ENCODE data around the gene ACCS. TPM values are rescaled to one million over a fixed set of nuclear protein-coding genes. Genes with fewer than 3 reads are reported as not detected.

The ACCS gene
- total RNA-seq, 1 experiment from 2014 or later, result 7.5 TPM

- no peak for TF ChIP-seq CTCF (conservative IDR thresholded peaks at IDR 0.05)
- Histone ChIP-seq H3K23ac (ENCODE audit: insufficient read length, low read depth, low read length) (no peak overlapping the region), H3K56ac (ENCODE audit: insufficient read length, low read depth, low read length) (no peak overlapping the region), H3K27ac (ENCODE audit: insufficient read length, low read depth, low read length) (no peak overlapping the region), H3K4ac (ENCODE audit: low read depth, low read length) (no peak overlapping the region), H2BK15ac (ENCODE audit: low read depth, low read length) (no peak overlapping the region), H2BK5ac (ENCODE audit: insufficient read length, low read length) (no peak overlapping the region), H4K5ac (ENCODE audit: insufficient read length, low read depth, low read length) (no peak overlapping the region), H3K4me2 (ENCODE audit: insufficient read depth, insufficient read length, low read length) (no peak overlapping the region), H4K20me1 (ENCODE audit: control insufficient read depth, insufficient read depth, insufficient read length) (no peaks in the 10 kb centered on the region), H2AK5ac (ENCODE audit: insufficient read length, low read length) (no peak overlapping the region), H4K91ac (ENCODE audit: insufficient read length, low read depth, low read length) (no peak overlapping the region), H3K4me1 (ENCODE audit: insufficient read depth, low read length) (0 out of 2 replicates have a peak, but pooled peaks cover 3% of the 10 kb centered on the region), H3K27me3 (ENCODE audit: insufficient read depth, low read length) (no peaks in the 10 kb centered on the region), H3K79me1 (ENCODE audit: insufficient read depth, low read depth, low read length, poor library complexity, severe bottlenecking) (no peaks in the 10 kb centered on the region), H3K14ac (ENCODE audit: insufficient read depth, low read length) (no peak overlapping the region), H4K8ac (replicated peaks; ENCODE audit: insufficient read length, low read depth, low read length) (no peak overlapping the region), H3K18ac (ENCODE audit: insufficient read length, low read depth, low read length) (no peak overlapping the region), H3K79me2 (ENCODE audit: insufficient read depth, low read length) (no peaks in the 10 kb centered on the region), H2AFZ (ENCODE audit: low read length) (no peak overlapping the region), H2BK20ac (ENCODE audit: low read depth, low read length, poor library complexity, severe bottlenecking) (no peak overlapping the region), H3K23me2 (ENCODE audit: insufficient read length, low read depth, low read length, poor library complexity, severe bottlenecking) (no peaks in the 10 kb centered on the region), H3T11ph (ENCODE audit: low read length) (no peak overlapping the region), H2BK12ac (ENCODE audit: insufficient read length, low read depth, low read length) (no peak overlapping the region), H2BK120ac (ENCODE audit: low read depth, low read length, poor library complexity, severe bottlenecking) (no peak overlapping the region), H3K9ac (ENCODE audit: extremely low read depth, insufficient read length, low read length) (no peak overlapping the region), H3K9me3 (ENCODE audit: control insufficient read depth, low read depth, low read length) (no peaks in the 10 kb centered on the region)
- DNase-seq, result no peak
- peaks cover 2 to 37% (median 18%) of the 10 kb centered on the region in 3 experiments; a peak in 6 of 7 replicates for H3K36me3 Mint-ChIP-seq (ENCODE audit: insufficient read depth in 1 of 3, low read depth in 3 of 3)
- peaks cover 8 to 9% of the 10 kb centered on the region in 2 experiments for H3K4me1 Mint-ChIP-seq
- no peaks in the 10 kb centered on the region; a peak in 1 of 5 replicates for H3K9me3 Mint-ChIP-seq
- H3K27ac Mint-ChIP-seq, result no peak overlapping the region
- no peaks in the 10 kb centered on the region for H3K27me3 Mint-ChIP-seq (ENCODE audit: low read depth)
- H3K4me3 Mint-ChIP-seq, result no peak overlapping the region
- WGBS (ENCODE audit: extremely low coverage, insufficient read length, low lambda C conversion rate), result no CpG with 5 or more reads among the region's 3 CpGs
These were observed 50.3 kb downstream of the ACCS start for GRCh38 chr11:44116234-44116830.

All from H9 (cell line).